Left ventricle myocardium inferior (tissue), 1 donor: ENCODE measurements around the gene CPHXL. TPM values are rescaled to one million over a fixed set of nuclear protein-coding genes. Genes with fewer than 3 reads are reported as not detected.

Experiments
- DNase-seq: peaks from one replicate; pipeline ENCODE4 v3.0.0-alpha.2; 2020
- H3K27ac ChIP-seq: fragments of 200-600 bp; replicated peaks from 2 replicates; pipeline ENCODE4 v1.8.0; 2021
- H3K27me3 ChIP-seq: fragments of 200-600 bp; 2 replicates; pipeline ENCODE4 v1.8.0; 2021; ENCODE audit warnings: low read depth
- H3K36me3 ChIP-seq: fragments of 200-600 bp; 2 replicates; pipeline ENCODE4 v1.8.0; 2021
- H3K4me1 ChIP-seq: fragments of 200-600 bp; 2 replicates; pipeline ENCODE4 v1.8.0; 2021
- H3K4me3 ChIP-seq: fragments of 200-600 bp; 2 replicates; pipeline ENCODE4 v1.8.0; 2021; ENCODE audit warnings: mild to moderate bottlenecking, moderate library complexity
- H3K9me3 ChIP-seq: fragments of 200-600 bp; replicated peaks from 2 replicates; pipeline ENCODE4 v1.8.0; 2021
- intact Hi-C: fragments of 100-400 bp; cut with micrococcal nuclease; formaldehyde crosslinking; loops from one replicate; pipeline ENCODE4 v1.11.0; 2022
- total RNA-seq: library from RNA; stranded (reverse); fragmentation: NEBNext Ultra II Directional; extraction: Animal tissue kit (Norgen Biotek cat#: 25700); gene quantifications from one replicate; pipeline ENCODE4 v1.2.1, GENCODE V29; 2021
- TF ChIP-seq, protein P1 (sequence below): fragments of 200-600 bp; IDR thresholded peaks from 2 replicates; pipeline ENCODE4 v1.8.0; 2021; ENCODE audit warnings: antibody characterized with exemption, mild to moderate bottlenecking, borderline replicate concordance
- donor health status: DM: no; HTN: yes; CAD: no; lungs with severe emphysema.

Gene CPHXL
- total RNA-seq, 1 donor from 2014 or later = not detected

DNA sequence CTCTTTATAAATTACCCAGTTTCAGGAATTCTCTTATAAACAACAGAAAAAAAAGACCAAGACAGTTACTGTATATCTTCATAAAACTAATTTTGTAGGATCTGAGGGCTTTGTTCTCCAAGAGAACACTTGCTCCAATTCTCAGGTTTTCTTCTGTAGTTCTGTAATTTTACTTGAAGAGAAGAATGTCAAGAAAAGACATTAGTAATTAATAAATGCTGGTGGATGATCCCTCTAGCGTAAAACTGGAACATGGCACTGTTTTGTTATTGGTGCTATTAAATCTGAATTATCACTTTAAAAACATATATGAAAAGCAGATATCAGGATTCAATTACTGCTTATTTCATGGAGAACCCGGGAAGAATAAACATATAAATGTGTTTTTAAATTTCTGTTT lies 36.5 kb upstream of the CPHXL start:
- intact Hi-C loops = loop anchor here (10.0 kb wide), 1 partner anchor 118 kb away; the partner anchor contains the start of genes KARS1 and TERF2IP
- no peaks in the 10 kb centered on the region for H3K4me1 ChIP-seq
- TF ChIP-seq, protein P1, sequence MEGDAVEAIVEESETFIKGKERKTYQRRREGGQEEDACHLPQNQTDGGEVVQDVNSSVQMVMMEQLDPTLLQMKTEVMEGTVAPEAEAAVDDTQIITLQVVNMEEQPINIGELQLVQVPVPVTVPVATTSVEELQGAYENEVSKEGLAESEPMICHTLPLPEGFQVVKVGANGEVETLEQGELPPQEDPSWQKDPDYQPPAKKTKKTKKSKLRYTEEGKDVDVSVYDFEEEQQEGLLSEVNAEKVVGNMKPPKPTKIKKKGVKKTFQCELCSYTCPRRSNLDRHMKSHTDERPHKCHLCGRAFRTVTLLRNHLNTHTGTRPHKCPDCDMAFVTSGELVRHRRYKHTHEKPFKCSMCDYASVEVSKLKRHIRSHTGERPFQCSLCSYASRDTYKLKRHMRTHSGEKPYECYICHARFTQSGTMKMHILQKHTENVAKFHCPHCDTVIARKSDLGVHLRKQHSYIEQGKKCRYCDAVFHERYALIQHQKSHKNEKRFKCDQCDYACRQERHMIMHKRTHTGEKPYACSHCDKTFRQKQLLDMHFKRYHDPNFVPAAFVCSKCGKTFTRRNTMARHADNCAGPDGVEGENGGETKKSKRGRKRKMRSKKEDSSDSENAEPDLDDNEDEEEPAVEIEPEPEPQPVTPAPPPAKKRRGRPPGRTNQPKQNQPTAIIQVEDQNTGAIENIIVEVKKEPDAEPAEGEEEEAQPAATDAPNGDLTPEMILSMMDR = no peak
- no peaks in the 10 kb centered on the region for H3K27me3 ChIP-seq
- no peaks in the 10 kb centered on the region for H3K36me3 ChIP-seq
- no peaks in the 10 kb centered on the region for H3K9me3 ChIP-seq
- H3K27ac ChIP-seq = no peak overlapping the region
- H3K4me3 ChIP-seq = no peak overlapping the region
- DNase-seq = no peak

DNA sequence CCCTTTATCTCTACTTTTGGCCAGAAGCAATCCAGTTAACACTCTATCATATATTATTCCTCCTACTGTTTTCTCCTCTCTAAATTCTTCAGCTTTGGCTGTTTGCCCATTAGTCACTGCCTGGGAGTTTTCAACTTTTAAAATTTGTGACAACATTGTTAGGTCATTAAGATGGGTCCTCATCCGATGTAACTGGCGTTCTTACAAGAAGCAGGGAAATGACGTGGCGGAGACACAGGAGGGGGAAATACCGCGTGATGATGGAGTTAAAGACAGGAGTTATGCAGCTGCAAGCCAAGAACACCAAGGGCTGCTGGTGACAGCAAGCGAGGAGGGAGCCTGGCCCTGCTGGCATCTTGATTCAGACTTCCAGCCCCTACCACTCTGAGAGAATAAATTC lies 34.8 kb upstream of the CPHXL start:
- DNase-seq = no peak
- H3K4me3 ChIP-seq = no peak overlapping the region
- no peak overlapping the region for H3K27ac ChIP-seq
- H3K36me3 ChIP-seq = no peaks in the 10 kb centered on the region
- no peaks in the 10 kb centered on the region for H3K4me1 ChIP-seq
- intact Hi-C loops = loop anchor here (10.0 kb wide), 1 partner anchor 116 kb away; the partner anchor contains the start of genes KARS1 and TERF2IP
- no peaks in the 10 kb centered on the region for H3K27me3 ChIP-seq
- TF ChIP-seq, protein P1 = no peak
- H3K9me3 ChIP-seq = no peaks in the 10 kb centered on the region

DNA sequence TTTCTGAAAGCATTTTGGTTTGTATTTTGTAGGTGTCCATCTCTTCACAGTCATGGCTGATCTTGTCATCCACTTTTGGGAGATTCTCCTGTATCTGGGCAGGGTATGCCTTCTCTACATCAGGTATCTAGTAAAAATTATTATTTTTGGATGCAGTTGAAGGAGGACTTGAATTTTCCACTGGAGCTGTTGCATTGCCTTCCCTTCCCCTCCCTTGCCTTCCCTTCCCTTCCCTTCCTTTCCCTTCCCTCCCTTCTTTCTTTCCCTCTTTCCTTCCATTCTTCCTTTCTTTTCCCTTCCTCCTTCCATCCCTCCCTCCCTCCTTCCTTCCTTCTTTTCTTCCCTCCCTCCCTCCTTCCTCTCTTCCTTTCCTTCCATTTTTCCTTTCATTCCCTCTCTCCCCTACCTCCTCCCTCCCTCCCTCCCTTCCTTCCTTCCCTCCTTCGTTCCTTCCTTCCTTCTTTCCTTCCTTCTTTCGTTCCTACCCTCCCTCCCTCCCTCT lies 33.8 kb upstream of the CPHXL start:
- Histone ChIP-seq H3K36me3 (no peaks in the 10 kb centered on the region), H3K9me3 (no peaks in the 10 kb centered on the region), H3K4me1 (no peaks in the 10 kb centered on the region), H3K4me3 (no peak overlapping the region), H3K27me3 (no peaks in the 10 kb centered on the region), H3K27ac (no peak overlapping the region)
- no peak for DNase-seq
- TF ChIP-seq, protein P1 = no peak
- intact Hi-C loops = loop anchor here (10.0 kb wide), 1 partner anchor 115 kb away; the partner anchor contains the start of genes KARS1 and TERF2IP

DNA sequence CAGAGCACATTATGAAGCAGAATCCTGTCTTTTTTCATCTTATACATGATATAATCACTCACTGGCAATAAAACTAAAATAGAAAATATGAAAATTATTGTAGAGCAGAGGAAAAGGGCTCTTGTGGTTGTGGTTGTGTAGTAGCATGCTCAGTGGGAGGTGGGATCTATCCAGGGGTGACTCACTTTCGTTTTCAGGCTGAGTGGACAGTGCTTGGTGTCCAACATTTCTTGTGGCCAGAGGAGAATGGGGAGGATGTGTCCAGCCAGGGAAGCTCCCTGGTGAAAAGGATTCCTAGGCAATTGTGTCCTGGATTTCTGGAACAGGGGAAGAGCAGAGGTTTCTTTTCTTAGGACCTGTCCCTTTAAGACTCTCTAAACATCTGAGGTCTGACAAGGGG lies 31.9 kb upstream of the CPHXL start:
- intact Hi-C loops = no loop called here
- Histone ChIP-seq H3K9me3 (no peaks in the 10 kb centered on the region), H3K36me3 (no peaks in the 10 kb centered on the region), H3K4me3 (no peak overlapping the region), H3K27ac (no peak overlapping the region), H3K27me3 (no peaks in the 10 kb centered on the region), H3K4me1 (no peaks in the 10 kb centered on the region)
- TF ChIP-seq, protein P1 = no peak
- no peak for DNase-seq

DNA sequence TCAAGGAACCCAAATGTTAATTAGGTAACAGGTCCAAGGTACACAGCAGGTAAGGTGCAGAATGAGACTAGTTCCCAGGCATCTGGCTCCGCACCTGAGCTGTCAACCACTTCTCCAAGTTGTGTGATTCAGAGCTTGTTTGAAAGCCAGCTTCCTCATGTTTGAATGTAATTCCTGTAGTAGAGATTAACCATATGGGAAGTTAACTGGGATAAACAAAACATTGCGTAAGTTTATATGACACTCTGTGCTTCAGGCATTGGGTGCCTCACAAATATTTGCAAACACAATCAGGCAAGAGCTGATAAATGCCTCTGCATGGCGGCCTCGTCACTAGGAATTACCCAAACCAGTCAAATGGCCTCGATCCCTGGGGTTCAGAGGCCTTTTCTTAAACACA lies 27.9 kb upstream of the CPHXL start:
- intact Hi-C loops = no loop called here

More for the DNA sequence above, 27.9 kb upstream of the CPHXL start:
- DNase-seq = no peak
- Histone ChIP-seq H3K9me3 (no peaks in the 10 kb centered on the region), H3K36me3 (no peaks in the 10 kb centered on the region), H3K27ac (no peak overlapping the region), H3K4me1 (no peaks in the 10 kb centered on the region), H3K27me3 (no peaks in the 10 kb centered on the region), H3K4me3 (no peak overlapping the region)
- TF ChIP-seq, protein P1 = no peak
